H1 (cell line): Measurements from ENCODE around the gene PPFIA4. TPM values are rescaled to one million over a fixed set of nuclear protein-coding genes. Genes with fewer than 3 reads are reported as not detected.
A peak's percentile ranks its signal among the peaks of the same experiment; 100 is the strongest.

Experiments used
- CHD1 ChIP-seq: IDR thresholded peaks from 2 replicates; pipeline ENCODE4 v1.6.1; 2012; ENCODE audit warnings: low read depth, low read length, improper control_type of control experiment
- KDM4A ChIP-seq: IDR thresholded peaks from one replicate; pipeline ENCODE4 v1.7.1; 2012; ENCODE audit warnings: low read depth, mild to moderate bottlenecking, moderate library complexity, low read length, inconsistent platforms; ENCODE audit not compliant: severe bottlenecking
- NANOG ChIP-seq: IDR thresholded peaks from 2 replicates; pipeline ENCODE4 v1.6.1; 2011; ENCODE audit warnings: low read length, low read depth, mild to moderate bottlenecking, inconsistent platforms; ENCODE audit not compliant: insufficient read depth, poor library complexity, severe bottlenecking
- SAP30 ChIP-seq: fragments of 300-600 bp; sonication (generic); IDR thresholded peaks from 2 replicates; pipeline ENCODE4 v1.7.1; 2012; ENCODE audit warnings: low read length, moderate library complexity, mild to moderate bottlenecking, inconsistent platforms; ENCODE audit not compliant: insufficient read depth, insufficient replicate concordance
- SIN3A ChIP-seq, 2 experiments: IDR thresholded peaks in 1 of 2; conservative IDR thresholded peaks in 1 of 2; 2 replicates each; pipeline ENCODE4 v1.6.1; 2011 to 2012; ENCODE audit warnings: low read length in 2 of 2, improper control_type of control experiment in 1 of 2, low read depth in 1 of 2, mild to moderate bottlenecking in 1 of 2
- TAF1 ChIP-seq: IDR thresholded peaks from 2 replicates; pipeline ENCODE4 v1.6.1; 2011; ENCODE audit warnings: mild to moderate bottlenecking, low read depth, low read length
- TEAD4 ChIP-seq: IDR thresholded peaks from 2 replicates; pipeline ENCODE4 v1.6.1; 2012; ENCODE audit warnings: low read depth, low read length, inconsistent platforms, mixed read lengths
- polyA plus RNA-seq, 7 experiments: library from polyadenylated mRNA; depleted of rRNA in 3 of 7; stranded (reverse) in 5 of 7; unstranded in 2 of 7; fragments of >200 nt in 5 of 7; fragments of 200-250 nt in 2 of 7; gene quantifications; 1 replicate in 5 of 7; 2 replicates in 1 of 7; 4 replicates in 1 of 7; pipeline versions ENCODE4 v1.2.1 to v1.2.3, GENCODE V29; 2011 to 2013; ENCODE audit warnings: missing spikeins in 2 of 7, mixed read lengths in 2 of 7
- total RNA-seq: library from RNA; stranded (reverse); fragmentation: NEBNext Ultra II Directional; extraction: Animal tissue kit (Norgen Biotek cat#: 25700); gene quantifications from 2 replicates; pipeline ENCODE4 v1.2.1, GENCODE V29; 2021
- TF ChIP-seq, protein P1 (sequence below): IDR thresholded peaks from 2 replicates; pipeline ENCODE4 v1.6.1; 2012; ENCODE audit warnings: inconsistent platforms

The PPFIA4 gene
- total and polyA plus RNA-seq, 2 of the 8 experiments (the other 6 are each of a cell fraction or from before 2014, with no cell fraction given) = 9.0 to 9.9 TPM

GRCh38 chr1:203039609-203040512, 13.6 kb downstream of the PPFIA4 start (continued):
- TF ChIP-seq, protein P1, sequence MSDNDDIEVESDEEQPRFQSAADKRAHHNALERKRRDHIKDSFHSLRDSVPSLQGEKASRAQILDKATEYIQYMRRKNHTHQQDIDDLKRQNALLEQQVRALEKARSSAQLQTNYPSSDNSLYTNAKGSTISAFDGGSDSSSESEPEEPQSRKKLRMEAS = 0 out of 2 replicates have a peak, but pooled peaks have one; percentile 50
- TF ChIP-seq CHD1 = no peak
- TF ChIP-seq SIN3A (conservative IDR thresholded peaks at IDR 0.05 in 1 of 2, IDR thresholded peaks at IDR 0.05 in 1 of 2; ENCODE audit: low read depth in 1 of 2, low read length in 2 of 2) = 0 out of 4 replicates have a peak, but pooled peaks of 1 of the 2 experiments have one; percentile 21
- no peak for TF ChIP-seq SAP30
- TF ChIP-seq TEAD4 = no peak
- no peak for TF ChIP-seq NANOG
- TF ChIP-seq KDM4A = no peak
- TF ChIP-seq TAF1 = no peak
